ENCODE measurements around the gene KCNQ1. TPM values are rescaled to one million over a fixed set of nuclear protein-coding genes. Genes with fewer than 3 reads are reported as not detected.

KCNQ1 gene
- total RNA-seq, 1 experiment from 2014 or later = 1.0 TPM

DNA sequence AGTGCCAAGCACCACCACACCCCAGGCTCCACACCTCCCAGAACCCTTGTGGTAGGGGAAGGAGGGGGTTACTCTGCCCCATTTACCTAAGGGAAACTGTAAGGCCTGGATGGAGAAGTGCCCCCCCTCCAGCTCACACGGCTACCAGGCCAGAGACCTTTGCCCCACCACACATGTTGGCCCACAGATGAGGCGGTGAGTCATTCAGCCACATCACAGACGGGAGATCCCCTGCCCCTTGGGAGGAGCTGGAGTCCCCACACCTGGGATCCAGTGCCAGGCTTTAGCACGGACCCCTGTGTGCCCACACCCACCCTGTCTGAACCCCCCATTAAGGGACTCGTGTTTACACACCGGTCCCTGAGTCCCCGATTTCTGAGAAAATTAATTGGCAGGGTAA lies 415.8 kb downstream of the KCNQ1 start:
- H3K27me3 Mint-ChIP-seq (ENCODE audit: insufficient read depth, unreplicated experiment) = no peaks in the 10 kb centered on the region
- H3K4me3 Mint-ChIP-seq (ENCODE audit: unreplicated experiment) = no peak overlapping the region
- DNase-seq = peak; percentile 45 to 70
- no TSS peak for BruUV-seq (replicated peaks)
- TF ChIP-seq, protein P1, sequence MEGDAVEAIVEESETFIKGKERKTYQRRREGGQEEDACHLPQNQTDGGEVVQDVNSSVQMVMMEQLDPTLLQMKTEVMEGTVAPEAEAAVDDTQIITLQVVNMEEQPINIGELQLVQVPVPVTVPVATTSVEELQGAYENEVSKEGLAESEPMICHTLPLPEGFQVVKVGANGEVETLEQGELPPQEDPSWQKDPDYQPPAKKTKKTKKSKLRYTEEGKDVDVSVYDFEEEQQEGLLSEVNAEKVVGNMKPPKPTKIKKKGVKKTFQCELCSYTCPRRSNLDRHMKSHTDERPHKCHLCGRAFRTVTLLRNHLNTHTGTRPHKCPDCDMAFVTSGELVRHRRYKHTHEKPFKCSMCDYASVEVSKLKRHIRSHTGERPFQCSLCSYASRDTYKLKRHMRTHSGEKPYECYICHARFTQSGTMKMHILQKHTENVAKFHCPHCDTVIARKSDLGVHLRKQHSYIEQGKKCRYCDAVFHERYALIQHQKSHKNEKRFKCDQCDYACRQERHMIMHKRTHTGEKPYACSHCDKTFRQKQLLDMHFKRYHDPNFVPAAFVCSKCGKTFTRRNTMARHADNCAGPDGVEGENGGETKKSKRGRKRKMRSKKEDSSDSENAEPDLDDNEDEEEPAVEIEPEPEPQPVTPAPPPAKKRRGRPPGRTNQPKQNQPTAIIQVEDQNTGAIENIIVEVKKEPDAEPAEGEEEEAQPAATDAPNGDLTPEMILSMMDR (IDR thresholded peaks at IDR 0.05; ENCODE audit: insufficient read depth in 1 of 2, low read depth in 1 of 2, low read length in 1 of 2, severe bottlenecking in 1 of 2, unreplicated experiment in 1 of 2) = no peak
- H3K4me3 ChIP-seq (ENCODE audit: low read depth, low read length) = no peak overlapping the region
- H3K4me1 Mint-ChIP-seq (ENCODE audit: low read depth, unreplicated experiment) = peaks cover 21% of the 10 kb centered on the region
- no peaks in the 10 kb centered on the region for H3K36me3 ChIP-seq (ENCODE audit: control insufficient read depth, insufficient read depth, low read length)
- peaks cover 11% of the 10 kb centered on the region for H3K4me1 ChIP-seq
- POLR2A ChIA-PET = no interaction called here
- CTCF ChIA-PET = interaction anchor here (0.6 kb wide), 1 partner anchor 31 kb away, joined by 6 read pairs; no protein-coding TSS in a partner anchor
- intact Hi-C loops (cut with micrococcal nuclease; ENCODE audit: unreplicated experiment) = no loop called here
- no peaks in the 10 kb centered on the region for H3K9me3 Mint-ChIP-seq (ENCODE audit: unreplicated experiment)
- H3K36me3 Mint-ChIP-seq (ENCODE audit: insufficient read depth, unreplicated experiment) = no peaks in the 10 kb centered on the region
- peak overlapping the region; percentile 25 for H3K27ac Mint-ChIP-seq (ENCODE audit: unreplicated experiment)
- H3K27me3 ChIP-seq (replicated peaks; ENCODE audit: control insufficient read depth, insufficient read depth, low read length) = no peaks in the 10 kb centered on the region
- no peaks in the 10 kb centered on the region for H3K9me3 ChIP-seq

DNA sequence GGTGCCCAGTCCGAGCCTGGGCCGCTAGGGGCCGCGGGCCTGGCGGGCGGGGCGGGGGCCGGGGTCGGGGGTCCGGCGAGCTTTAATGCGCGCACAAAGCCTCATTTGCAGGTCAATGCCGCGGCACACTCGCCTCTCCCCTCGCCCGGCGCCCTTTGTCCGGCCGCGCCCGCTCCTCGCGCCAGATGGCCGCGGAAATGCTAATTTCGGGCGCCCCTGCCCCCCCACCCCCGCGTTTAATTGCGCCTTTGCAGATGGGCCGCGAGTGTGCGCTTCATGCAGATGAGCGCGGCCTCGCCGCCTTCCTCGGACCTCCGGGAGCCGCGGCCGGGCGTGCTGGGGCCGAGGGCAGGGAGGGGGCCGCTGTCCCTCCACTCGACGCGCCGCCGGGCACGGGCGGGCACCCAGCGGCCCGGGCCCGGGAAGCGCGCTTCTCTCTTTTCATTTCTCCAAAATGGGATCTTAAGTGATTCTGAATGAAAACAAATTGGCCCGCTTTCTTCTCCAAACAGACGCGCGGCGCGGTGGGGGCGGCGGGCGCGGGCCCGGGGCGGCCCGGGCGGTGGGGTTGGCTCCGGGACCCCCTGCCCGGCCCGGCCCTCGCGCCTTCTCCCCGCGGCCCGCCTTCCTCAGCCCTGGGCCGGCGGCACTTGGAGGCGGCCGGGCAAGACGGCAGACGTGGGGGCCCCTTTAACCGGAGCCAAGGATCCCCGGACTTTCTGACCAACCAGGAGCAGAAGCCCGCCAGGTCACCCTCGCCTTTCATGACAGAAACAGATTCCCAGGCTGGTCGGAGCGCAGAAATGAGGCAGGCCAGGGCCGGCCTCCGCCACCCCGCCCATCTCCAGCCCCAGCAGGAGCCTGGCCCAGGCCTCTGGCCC lies 417.8 kb downstream of the KCNQ1 start:
- Mint-ChIP-seq H3K27me3 (ENCODE audit: insufficient read depth, unreplicated experiment) (no peaks in the 10 kb centered on the region), H3K4me1 (ENCODE audit: low read depth, unreplicated experiment) (peaks cover 21% of the 10 kb centered on the region), H3K36me3 (ENCODE audit: insufficient read depth, unreplicated experiment) (no peaks in the 10 kb centered on the region), H3K4me3 (ENCODE audit: unreplicated experiment) (no peak overlapping the region), H3K9me3 (ENCODE audit: unreplicated experiment) (no peaks in the 10 kb centered on the region), H3K27ac (ENCODE audit: unreplicated experiment) (no peak overlapping the region)
- no TSS peak for BruUV-seq (replicated peaks)
- Histone ChIP-seq H3K27me3 (replicated peaks; ENCODE audit: control insufficient read depth, insufficient read depth, low read length) (no peaks in the 10 kb centered on the region), H3K9me3 (no peaks in the 10 kb centered on the region), H3K36me3 (ENCODE audit: control insufficient read depth, insufficient read depth, low read length) (no peaks in the 10 kb centered on the region), H3K4me1 (peaks cover 11% of the 10 kb centered on the region), H3K4me3 (ENCODE audit: low read depth, low read length) (peak overlapping the region; percentile 16; the same call in 1 of the 2 replicates)
- TF ChIP-seq, protein P1 (IDR thresholded peaks at IDR 0.05; ENCODE audit: insufficient read depth in 1 of 2, low read depth in 1 of 2, low read length in 1 of 2, severe bottlenecking in 1 of 2, unreplicated experiment in 1 of 2) = no peak
- intact Hi-C loops (cut with micrococcal nuclease; ENCODE audit: unreplicated experiment) = no loop called here
- CTCF ChIA-PET = no interaction called here
- DNase-seq = no peak
- POLR2A ChIA-PET = no interaction called here

DNA sequence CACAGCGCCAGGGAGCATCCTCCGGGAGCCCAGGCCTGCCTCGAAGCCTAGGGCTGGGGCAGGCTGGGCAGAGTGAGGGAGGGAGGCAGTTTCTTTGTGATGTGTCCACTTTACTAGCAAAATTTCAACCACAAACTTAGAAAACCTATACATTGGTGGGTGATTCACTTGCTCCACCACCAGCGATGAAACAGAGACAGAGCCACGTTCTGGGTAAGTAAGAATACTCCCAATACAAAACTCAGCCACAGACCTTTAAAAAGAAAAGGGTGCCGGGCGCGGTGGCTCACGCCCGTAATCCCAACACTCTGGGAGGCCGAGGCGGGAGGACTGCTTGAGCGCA lies 418.4 kb downstream of the KCNQ1 start:
- Histone ChIP-seq H3K9me3 (no peaks in the 10 kb centered on the region), H3K4me3 (ENCODE audit: low read depth, low read length) (no peak overlapping the region), H3K27me3 (replicated peaks; ENCODE audit: control insufficient read depth, insufficient read depth, low read length) (no peaks in the 10 kb centered on the region), H3K4me1 (peaks cover 11% of the 10 kb centered on the region), H3K36me3 (ENCODE audit: control insufficient read depth, insufficient read depth, low read length) (no peaks in the 10 kb centered on the region)
- POLR2A ChIA-PET = no interaction called here
- TF ChIP-seq, protein P1 (IDR thresholded peaks at IDR 0.05; ENCODE audit: insufficient read depth in 1 of 2, low read depth in 1 of 2, low read length in 1 of 2, severe bottlenecking in 1 of 2, unreplicated experiment in 1 of 2) = no peak
- CTCF ChIA-PET = no interaction called here
- BruUV-seq (replicated peaks) = no TSS peak
- no peak for DNase-seq
- H3K9me3 Mint-ChIP-seq (ENCODE audit: unreplicated experiment) = no peaks in the 10 kb centered on the region
- no peaks in the 10 kb centered on the region for H3K36me3 Mint-ChIP-seq (ENCODE audit: insufficient read depth, unreplicated experiment)
- H3K4me3 Mint-ChIP-seq (ENCODE audit: unreplicated experiment) = no peak overlapping the region
- H3K27ac Mint-ChIP-seq (ENCODE audit: unreplicated experiment) = no peak overlapping the region
- intact Hi-C loops (cut with micrococcal nuclease; ENCODE audit: unreplicated experiment) = no loop called here
- no peaks in the 10 kb centered on the region for H3K27me3 Mint-ChIP-seq (ENCODE audit: insufficient read depth, unreplicated experiment)
- peaks cover 21% of the 10 kb centered on the region for H3K4me1 Mint-ChIP-seq (ENCODE audit: low read depth, unreplicated experiment)

Measured in Caco-2 (cell line).